Erythroblast (primary cell): ENCODE results near the gene FOXRED1.

Experiments used
- DNase-seq, 2 experiments: peaks; one replicate each; lab custom pipeline; 2025; lab: John Stamatoyannopoulos, UW
- GATA1 ChIP-seq: IDR thresholded peaks from 2 replicates; pipeline ENCODE4 v1.6.1; 2011; ENCODE audit warnings: low read depth, mild to moderate bottlenecking, control low read depth, low read length, moderate library complexity
- POLR2A ChIP-seq: IDR thresholded peaks from 2 replicates; pipeline ENCODE4 v1.6.1; 2011; ENCODE audit warnings: mild to moderate bottlenecking, low read length

Gene FOXRED1

DNA sequence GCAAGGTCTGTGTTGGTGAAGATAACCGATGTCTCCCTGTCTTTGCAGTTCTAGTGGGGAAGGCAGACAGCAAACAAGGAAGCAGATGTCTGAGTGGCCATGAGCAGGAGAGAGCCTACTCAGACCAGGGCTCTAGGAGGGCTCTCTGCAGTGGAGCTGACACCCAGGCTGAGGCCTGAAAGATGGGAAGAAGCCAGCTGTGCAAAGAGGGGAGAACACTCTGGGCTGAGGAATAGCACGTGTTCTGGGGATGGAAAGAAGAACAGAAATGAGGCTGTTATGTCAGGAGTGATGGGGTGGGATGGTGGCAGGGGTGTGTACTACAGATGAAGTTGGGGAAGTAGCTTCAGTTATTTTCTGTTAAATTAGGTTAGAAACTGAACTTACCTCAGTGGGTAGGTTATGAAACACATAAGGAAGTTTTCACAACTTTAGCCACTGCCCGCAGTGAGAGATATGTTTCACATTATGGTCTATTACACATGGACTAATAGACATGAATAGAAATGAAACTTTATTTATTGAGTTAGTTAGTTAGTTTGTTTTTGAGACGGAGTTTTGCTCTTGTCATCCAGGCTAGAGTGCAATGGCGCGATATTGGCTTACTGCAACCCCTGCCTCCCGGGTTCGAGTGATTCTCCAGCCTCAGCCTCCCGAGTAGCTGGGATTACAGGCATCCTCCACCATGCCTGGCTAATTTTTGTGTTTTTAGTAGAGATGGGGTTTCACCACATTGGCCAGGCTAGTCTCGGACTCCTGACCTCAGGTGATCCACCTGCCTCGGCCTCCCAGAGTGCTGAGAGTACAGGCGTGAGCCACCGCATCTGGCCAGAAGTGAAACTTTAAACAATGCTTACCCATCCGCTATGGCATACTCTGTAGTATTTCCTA lies 42.7 kb downstream of the FOXRED1 start:
- TF ChIP-seq GATA1 = no peak
- TF ChIP-seq POLR2A = no peak
- DNase-seq = no peak

DNA sequence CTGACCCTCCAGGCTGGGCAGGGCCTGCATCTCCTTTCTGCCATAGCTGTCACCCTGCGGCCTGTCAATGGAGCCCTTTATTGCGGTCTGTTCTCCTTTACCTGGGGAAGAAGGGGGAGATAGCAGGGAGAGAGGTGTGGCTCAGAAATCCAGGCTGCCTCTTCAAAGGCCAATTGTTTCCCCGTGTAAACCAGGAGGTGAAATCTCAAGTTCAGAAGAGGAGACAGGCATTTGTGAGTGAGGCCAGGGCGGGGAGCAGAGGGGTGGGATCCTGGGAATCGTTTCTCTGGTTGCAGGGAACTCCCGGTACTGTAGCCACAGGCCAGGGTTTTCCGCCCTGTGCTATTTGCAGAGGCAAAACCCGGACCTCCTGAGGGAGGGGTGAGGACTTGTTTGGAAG lies 44.0 kb downstream of the FOXRED1 start:
- DNase-seq = no peak
- TF ChIP-seq POLR2A (no peak), GATA1 (no peak)

- TF ChIP-seq POLR2A (no peak), GATA1 (no peak)
- DNase-seq = no peak
Measured at GRCh38 chr11:126313826-126314225, 44.9 kb downstream of the FOXRED1 start.

DNA sequence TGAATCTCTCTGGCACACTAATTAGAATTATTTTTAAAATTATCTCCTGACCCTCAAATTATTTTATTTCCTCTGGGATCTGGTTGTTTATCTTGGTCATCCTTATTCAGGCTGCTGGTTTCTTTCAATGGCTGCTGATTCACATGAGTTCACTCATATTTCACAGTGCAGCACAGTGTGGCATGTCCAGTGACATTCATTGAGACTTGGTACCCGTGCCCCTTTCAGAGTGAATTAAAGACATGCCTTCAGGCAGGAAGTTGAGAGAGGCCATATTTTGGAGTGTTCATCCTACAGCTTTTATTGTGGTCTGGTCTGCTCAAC lies 48.4 kb downstream of the FOXRED1 start:
- TF ChIP-seq POLR2A (no peak), GATA1 (no peak)
- no peak for DNase-seq

- TF ChIP-seq GATA1 (no peak), POLR2A (no peak)
- no peak for DNase-seq
Measured at GRCh38 chr11:126317756-126318573, 49.0 kb downstream of the FOXRED1 start.

DNA sequence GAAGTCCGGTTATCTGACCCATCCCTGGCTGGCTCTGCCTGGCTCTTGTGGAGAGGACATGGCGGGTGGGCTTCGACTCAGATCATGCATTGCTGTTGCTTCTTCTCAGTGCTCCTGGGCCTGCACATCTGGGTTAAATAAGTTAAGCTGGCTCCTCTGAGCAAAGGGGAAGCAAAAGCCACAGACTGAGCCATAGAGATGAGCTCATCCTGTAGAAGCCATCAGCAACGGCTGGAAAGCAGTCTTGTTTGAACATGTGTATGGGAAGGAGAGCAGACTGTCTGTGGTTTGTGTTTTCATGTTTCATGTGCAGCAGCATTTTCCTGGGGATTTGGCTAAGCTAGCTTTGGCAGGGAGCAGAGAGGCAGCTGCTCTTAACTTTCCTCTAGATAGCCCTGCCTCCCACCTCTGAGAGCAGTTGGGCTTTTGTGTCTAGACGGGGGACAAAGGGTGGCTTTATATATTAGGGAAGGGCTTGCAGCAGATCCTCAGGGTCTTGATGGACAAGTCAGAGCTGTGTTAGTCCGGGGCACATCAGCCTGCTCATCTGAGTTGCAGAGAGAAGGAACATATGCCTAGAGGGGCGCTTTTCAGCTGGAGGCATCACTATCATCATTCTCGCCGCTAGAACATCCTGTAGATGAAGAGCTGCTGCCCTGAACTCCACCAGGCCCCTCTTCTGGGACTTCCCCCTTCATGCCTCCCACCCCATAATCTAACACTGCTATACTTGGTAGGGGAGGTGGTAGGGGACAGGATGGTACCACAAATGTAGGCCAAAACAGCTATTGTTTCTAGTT lies 49.8 kb downstream of the FOXRED1 start:
- TF ChIP-seq GATA1 (no peak), POLR2A (no peak)
- DNase-seq = no peak

DNA sequence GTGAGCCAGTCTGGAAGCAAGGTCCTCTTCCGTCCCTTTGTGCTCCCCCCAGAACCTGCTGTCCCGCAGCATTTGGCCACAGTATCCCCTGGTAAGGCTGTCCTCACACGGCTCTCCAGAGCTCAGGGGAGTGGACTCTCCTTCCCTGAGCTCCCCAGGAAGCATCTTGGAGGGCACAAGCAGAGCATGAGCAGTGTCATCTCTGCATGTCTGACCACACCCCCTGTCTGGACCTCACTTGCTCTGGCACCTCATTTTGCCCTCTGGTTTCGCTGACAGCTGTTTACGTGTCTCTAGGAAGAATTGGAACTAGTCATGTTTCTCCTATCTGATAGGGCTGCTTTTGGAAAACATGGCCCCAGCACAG lies 50.4 kb downstream of the FOXRED1 start:
- no peak for DNase-seq
- TF ChIP-seq POLR2A = no peak
- no peak for TF ChIP-seq GATA1

GRCh38 chr11:126322996-126323395 lies 54.0 kb downstream of the FOXRED1 start:
- no peak for DNase-seq
- TF ChIP-seq POLR2A (no peak), GATA1 (no peak)

DNA sequence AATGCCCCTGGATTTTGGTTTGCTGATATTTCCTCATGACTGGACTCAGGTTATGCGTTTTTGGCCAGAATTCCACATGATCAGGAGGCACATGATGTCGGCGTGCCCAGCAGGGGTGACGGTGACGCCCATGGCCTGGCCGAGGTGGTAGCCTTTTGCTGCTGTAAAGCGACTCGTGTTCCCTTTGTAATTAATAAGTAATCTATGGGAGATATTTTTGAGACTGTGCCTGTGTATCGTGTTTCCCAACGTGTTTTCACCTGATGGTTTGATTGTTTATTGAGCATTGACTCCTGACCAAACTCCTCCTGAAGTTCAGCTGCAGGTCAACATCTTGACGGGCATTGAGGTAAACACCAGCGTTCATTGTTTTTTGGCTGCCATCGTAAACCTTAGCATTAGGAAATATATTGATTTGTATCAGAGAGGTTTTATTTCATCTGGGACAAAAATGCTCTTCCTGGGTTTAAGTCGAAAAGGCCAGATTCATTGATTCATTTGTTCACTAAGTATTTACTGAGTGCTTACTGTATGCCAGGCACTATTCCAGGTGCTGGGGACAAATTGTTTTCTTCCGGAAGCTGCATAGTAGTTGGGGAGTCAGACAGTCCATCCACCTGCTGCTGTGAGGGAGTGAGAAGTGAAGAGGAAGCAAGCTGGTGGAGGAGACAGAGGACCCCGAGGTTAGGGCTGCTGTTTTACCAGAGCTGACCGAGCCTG lies 58.5 kb downstream of the FOXRED1 start:
- no peak for DNase-seq
- TF ChIP-seq POLR2A (no peak), GATA1 (no peak)
